HG03095 (cell line): Measurements from ENCODE around the gene TAP1.

Experiments used
- ATAC-seq: cut with Tn5 transposase; IDR thresholded peaks from one replicate; pipeline ENCODE4 v1.9.1; 2021; ENCODE audit warnings: moderate library complexity; ENCODE audit not compliant: unreplicated experiment

TAP1 gene

DNA sequence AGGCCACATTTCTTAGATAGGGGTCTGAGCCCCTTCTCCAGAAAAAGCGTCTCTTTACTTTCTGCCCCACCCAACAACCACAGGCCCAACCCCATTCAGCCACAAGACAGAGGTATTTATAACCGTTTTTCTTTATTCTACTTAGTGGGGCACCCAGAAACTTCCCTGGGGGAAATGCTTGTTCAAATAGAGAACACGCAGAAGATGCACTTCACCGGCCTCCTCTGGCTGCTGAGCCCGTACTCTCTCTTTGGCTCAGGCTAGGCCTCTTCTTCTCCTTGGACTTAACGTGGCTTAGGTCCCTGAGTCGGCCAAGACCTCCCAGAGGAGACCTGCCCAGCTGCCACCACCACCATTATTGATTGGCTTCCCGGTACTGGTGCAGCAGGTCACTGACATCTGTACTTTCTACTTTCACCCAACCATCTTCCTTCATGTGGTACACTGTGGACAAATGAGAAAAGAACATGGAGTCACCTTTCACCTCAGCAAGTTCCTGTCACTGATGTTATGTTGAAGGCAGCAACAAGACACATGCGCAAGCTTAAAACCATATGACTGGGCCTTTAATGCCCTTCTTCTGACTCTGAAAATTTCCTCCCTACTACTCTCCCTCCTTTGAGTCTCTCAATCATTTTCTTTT is 12.8 kb downstream of the TAP1 start:
- ATAC-seq, result no peak

DNA sequence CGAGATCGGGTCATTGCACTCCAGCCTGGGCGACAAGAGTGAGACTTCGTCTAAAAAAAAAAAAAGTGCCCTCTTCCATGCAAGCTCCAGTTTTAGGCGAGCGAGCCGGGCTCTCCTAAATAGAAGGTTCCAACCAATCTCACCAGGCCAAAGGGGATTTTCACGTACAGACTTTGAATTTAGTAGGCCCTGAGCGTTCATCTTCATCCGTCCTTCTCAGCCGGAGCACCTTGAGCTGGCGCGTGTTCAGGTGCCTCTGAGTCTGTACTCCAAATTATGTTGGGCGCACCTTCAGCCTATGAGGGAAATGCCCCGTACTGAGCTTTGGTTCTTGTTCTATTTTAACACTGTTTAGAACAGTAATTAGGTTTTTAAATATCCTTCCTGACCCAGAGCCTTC is 14.1 kb downstream of the TAP1 start:
- no peak for ATAC-seq

- ATAC-seq, result peak; percentile 58
These were observed 15.2 kb downstream of the TAP1 start, which contains the start of gene TAP2 for GRCh38 chr6:32838114-32838958. TAP2 (minus strand) TSS chr6:32838739; CDS start chr6:32838233, 506 bp downstream.

DNA sequence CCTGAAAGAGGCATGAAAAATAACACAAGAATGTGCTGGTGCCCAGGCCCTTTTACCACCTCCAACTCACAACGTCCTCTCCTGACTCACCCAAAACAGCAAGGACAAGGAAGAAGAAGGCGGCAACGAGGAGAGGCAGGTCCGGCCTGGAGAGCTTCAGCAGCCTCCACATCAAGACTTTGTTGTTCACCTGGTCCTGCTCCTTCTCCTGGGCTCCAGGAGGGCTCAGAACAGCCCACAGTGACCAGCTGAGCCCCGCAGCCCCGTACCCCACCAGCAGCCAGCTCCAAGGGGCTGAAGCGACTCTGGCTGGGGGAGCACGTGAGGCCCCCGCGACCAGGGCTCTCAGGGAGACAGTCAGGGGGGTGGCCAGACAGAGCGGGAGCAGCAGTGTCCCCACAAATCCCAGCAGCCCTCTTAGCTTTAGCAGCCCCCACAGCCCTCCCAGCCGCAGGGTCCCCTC is 15.8 kb downstream of the TAP1 start:
- no peak for ATAC-seq

DNA sequence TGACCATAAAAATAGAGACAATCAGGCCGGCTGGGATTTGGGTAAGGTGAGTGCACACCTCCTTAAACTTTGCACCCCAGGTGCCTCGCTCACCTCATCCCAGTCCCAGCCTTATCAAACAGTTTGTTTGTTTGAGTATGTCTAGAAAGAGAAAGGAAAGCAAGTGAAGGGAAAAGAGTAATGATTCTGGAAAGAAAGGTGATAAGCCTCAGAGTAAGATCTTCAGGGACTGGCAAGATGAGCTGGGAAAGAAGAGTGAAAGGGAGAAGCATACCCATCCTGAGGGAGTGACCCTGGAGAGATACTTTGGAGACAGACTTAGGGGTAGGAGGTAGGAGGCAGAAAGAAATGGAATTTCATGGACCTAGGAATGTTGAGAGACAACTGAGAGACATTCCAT is 16.6 kb downstream of the TAP1 start:
- ATAC-seq, result no peak

DNA sequence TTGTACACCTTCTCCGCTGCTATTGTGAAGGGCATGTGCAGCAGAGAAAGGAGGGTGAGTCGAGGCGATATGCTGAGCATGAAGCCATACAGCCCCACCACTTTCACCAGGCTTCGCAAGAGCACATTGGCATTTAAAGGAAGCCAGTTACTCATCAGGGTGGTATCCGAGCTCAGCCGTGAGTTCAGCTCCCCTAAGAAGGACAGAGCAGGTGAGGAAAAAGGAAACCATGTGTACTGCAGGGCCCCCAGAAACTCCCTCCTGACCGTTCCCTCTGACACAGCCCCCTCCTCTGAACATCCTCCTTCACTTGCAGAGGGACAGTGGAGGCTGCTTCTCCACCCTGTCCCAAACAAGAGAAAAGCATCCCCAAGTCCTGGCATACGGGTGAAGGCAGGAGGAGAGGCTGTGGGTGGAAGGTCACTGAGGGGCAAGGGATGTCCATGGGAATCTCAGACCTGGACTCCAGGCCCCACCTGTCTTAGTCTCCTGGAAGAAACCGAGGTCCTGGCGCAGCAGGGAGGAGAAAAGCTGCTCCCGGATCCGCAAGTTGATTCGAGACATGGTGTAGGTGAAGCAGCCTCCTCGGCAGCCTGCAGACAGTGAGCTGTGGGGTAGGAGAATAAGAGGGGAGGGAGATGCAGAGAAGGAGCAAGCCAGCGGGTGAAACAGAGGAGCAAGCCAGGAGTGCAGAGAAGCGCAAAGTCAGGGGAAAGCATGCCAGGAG is 18.2 kb downstream of the TAP1 start:
- ATAC-seq, result no peak

- no peak for ATAC-seq
These were observed 19.8 kb downstream of the TAP1 start for GRCh38 chr6:32833664-32834063.

- ATAC-seq, result no peak
These were observed 21.0 kb downstream of the TAP1 start for GRCh38 chr6:32832535-32832934.

GRCh38 chr6:32830936-32831335 is 22.6 kb downstream of the TAP1 start:
- no peak for ATAC-seq

DNA sequence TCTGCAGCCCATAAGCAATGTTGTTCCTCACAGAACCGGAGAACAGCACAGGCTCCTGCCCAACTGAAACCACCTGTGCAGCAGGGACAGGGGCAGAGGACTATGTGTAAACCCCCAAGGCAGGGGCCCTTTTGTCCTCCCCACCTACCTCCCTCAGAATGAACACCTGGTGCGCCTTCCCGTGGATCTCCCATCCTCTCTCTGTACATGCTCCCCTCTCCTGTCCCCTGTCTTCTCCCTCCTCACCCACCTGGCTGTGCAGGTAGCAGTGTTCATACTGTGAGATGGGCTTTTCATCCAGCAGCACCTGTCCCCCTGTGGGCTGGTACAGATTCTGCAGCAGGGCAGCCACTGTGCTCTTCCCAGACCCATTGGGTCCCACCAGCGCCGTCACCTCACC is 23.5 kb downstream of the TAP1 start:
- no peak for ATAC-seq

DNA sequence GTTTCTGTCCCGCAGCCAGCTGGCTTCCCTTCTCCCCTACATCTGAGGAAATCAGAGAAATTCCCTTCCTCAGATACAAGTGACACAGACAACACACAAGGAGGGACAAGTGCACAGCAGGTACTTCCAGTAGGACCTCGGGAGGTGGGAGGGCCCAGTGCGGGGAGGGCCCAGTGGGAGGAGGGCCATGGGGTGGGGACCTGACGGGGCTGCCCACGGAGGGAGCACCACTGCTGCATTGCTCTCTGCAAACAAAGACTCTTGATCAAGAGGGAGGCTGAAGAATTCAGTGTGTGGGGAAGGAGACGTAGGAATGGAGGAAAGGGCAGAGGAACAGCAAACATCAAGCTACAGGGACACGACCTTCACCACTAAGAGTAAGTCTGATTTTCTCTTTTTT is 24.0 kb downstream of the TAP1 start:
- no peak for ATAC-seq

GRCh38 chr6:32827025-32827424 is 26.5 kb downstream of the TAP1 start:
- no peak for ATAC-seq

- no peak for ATAC-seq
These were observed 27.5 kb downstream of the TAP1 start for GRCh38 chr6:32825966-32826365.

DNA sequence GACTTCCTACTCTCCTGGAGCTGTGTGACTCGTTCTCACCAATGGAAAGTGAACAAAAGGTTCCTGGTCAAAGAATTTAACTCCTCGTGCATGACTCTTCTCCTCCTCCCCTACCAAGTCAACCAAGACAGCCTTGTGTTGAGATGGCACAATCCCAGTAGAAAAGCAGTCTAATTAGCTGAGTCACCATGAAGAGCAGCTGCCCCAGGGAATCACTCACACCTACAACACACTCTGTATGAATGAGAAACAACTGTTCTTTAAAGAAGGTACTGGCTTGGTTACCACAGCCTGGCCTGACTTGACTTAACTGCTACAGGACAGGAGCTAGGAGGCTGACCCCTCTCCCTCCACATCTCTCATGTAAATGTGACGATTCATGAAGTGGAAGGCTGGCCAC is 33.8 kb downstream of the TAP1 start:
- no peak for ATAC-seq

- no peak for ATAC-seq
These were observed 34.6 kb downstream of the TAP1 start for GRCh38 chr6:32818867-32819266.

- no peak for ATAC-seq
These were observed 36.7 kb downstream of the TAP1 start, which contains the start of gene HLA-DOB for GRCh38 chr6:32816746-32817204. HLA-DOB (minus strand) TSS chr6:32817002; CDS start chr6:32816951, 51 bp downstream.

DNA sequence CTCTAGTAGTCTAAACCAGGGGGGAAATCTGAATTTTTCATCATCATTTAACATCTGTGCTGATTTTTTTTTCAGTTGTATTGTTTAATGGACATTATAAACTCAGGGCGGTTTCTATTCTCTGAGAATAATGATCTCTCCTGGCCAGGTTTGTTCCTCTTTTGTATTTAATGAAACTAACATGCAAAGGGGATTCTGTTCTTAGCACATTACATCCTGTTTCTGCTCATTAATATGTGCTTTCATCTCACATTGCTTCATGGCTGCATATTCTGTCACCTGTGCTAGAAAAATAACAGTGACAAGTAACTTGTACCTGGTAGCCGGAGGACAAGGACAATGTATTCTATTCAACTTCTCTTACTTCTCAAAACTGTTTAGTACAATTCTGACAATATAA is 37.5 kb downstream of the TAP1 start:
- peak; percentile 39 for ATAC-seq

DNA sequence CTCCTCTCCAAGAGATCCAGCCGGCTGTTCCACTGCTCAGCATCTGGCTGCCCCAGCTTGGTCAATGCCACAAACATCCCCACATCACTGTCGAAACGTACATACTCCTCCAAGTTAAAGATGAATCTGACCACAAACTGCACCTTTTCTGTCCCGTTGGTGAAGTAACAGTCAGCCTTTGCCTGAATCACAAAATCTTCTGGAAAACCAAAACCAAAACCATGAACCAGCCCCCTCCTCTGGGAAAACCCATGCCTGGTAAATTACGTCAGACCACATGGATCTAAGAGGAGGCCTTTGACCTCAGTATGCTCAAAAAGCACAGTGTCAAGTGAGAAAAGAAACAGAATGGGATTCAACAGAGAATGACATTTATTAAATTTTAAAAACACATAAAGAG is 38.4 kb downstream of the TAP1 start:
- no peak for ATAC-seq

DNA sequence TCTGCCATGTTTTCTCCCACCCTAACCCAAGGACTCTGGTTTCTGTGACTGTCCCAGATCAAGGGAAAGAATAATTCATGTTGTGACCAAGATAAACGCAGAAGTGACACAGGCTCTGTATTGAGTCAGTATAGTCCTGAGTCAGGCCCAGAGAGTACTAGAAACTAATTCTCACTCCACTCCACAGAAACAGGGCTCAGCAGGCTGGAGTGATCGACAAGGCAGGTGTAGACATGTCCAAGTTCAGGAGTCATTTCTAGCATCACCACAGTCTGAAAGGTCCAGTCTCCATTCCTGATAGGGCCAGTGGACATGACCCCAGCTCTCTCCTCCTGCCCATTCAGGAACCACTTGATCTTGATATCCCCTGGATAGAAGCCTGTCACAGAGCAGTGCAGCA is 39.4 kb downstream of the TAP1 start:
- ATAC-seq, result no peak

- ATAC-seq, result no peak
These were observed 44.3 kb downstream of the TAP1 start for GRCh38 chr6:32809171-32809570.

- ATAC-seq, result no peak
These were observed 46.4 kb downstream of the TAP1 start for GRCh38 chr6:32807020-32807580.
